Measurements from ENCODE around the gene LYZL6.
"Not testable (repeated sequence)": the region's sequence is repeated elsewhere in the genome, so short reads cannot be mapped to it uniquely, and the experiment has no call there.

Gene LYZL6

GRCh38 chr17:35913609-35914008 is 29.9 kb downstream of the LYZL6 start:
- DNase-seq = no peak
- intact Hi-C loops (cut with DNase I) = no loop called here

- DNase-seq = no peak
- intact Hi-C loops (cut with DNase I) = no loop called here
Observed at GRCh38 chr17:35912942-35913341, 30.6 kb downstream of the LYZL6 start.

GRCh38 chr17:35912339-35912912 is 31.1 kb downstream of the LYZL6 start:
- DNase-seq = no peak
- intact Hi-C loops (cut with DNase I) = no loop called here

GRCh38 chr17:35909408-35909807 is 34.1 kb downstream of the LYZL6 start:
- DNase-seq = no peak
- intact Hi-C loops (cut with DNase I) = no loop called here

GRCh38 chr17:35907691-35908090 is 35.8 kb downstream of the LYZL6 start:
- intact Hi-C loops (cut with DNase I) = no loop called here
- no peak for DNase-seq

GRCh38 chr17:35906926-35907637 is 36.4 kb downstream of the LYZL6 start:
- intact Hi-C loops (cut with DNase I) = no loop called here
- no peak for DNase-seq

- intact Hi-C loops (cut with DNase I) = no loop called here
- DNase-seq = no peak
Observed at GRCh38 chr17:35906191-35906925, 37.2 kb downstream of the LYZL6 start.

- no peak for DNase-seq
- intact Hi-C loops (cut with DNase I) = no loop called here
Observed at GRCh38 chr17:35903451-35903850, 40.1 kb downstream of the LYZL6 start.

GRCh38 chr17:35901631-35902175 is 41.8 kb downstream of the LYZL6 start:
- no peak for DNase-seq
- intact Hi-C loops (cut with DNase I) = no loop called here

GRCh38 chr17:35900708-35901480 is 42.6 kb downstream of the LYZL6 start:
- intact Hi-C loops (cut with DNase I) = no loop called here
- no peak for DNase-seq

GRCh38 chr17:35900280-35900679 is 43.2 kb downstream of the LYZL6 start:
- intact Hi-C loops (cut with DNase I) = no loop called here
- no peak for DNase-seq

- intact Hi-C loops (cut with DNase I) = no loop called here
Observed at GRCh38 chr17:35898283-35899070, 45.0 kb downstream of the LYZL6 start.

GRCh38 chr17:35897772-35898171 is 45.7 kb downstream of the LYZL6 start:
- DNase-seq; intact Hi-C loops (cut with DNase I): not testable (repeated sequence)

More at GRCh38 chr17:35898283-35899070, 45.0 kb downstream of the LYZL6 start:
- DNase-seq = no peak

- intact Hi-C loops (cut with DNase I) = no loop called here
- no peak for DNase-seq
Observed at GRCh38 chr17:35895636-35896587, 47.6 kb downstream of the LYZL6 start.

- no peak for DNase-seq
- intact Hi-C loops (cut with DNase I) = no loop called here
Observed at GRCh38 chr17:35894206-35894605, 49.3 kb downstream of the LYZL6 start.

- no peak for DNase-seq
- intact Hi-C loops (cut with DNase I) = no loop called here
Observed at GRCh38 chr17:35893751-35894150, 49.8 kb downstream of the LYZL6 start.

Measured in head of caudate nucleus (tissue), 42 donors.